Upper lobe of left lung (tissue), 6 donors: ENCODE results near the gene ATF7. TPM values are rescaled to one million over a fixed set of nuclear protein-coding genes. Genes with fewer than 3 reads are reported as not detected.

Experiments
- ATAC-seq, 2 donors: fragments of 200-7000 bp; cut with Tn5 transposase; one replicate each; pipeline ENCODE4 v1.9.1; 2022; ENCODE audit warnings: mild to moderate bottlenecking in 2 of 2, moderate library complexity in 2 of 2; ENCODE audit not compliant: low FRiP score in 2 of 2
- DNase-seq, 2 donors: peaks; one replicate each; pipeline ENCODE4 v3.0.0-alpha.2; 2019 to 2020
- H3K27ac ChIP-seq, 4 donors: fragments of 200-600 bp; sonication (generic); one replicate each; pipeline ENCODE4 v1.5.1; 2016 to 2019
- H3K27me3 ChIP-seq, 4 donors: fragments of 200-600 bp; sonication (generic); one replicate each; pipeline ENCODE4 v1.5.1; 2017 to 2019
- H3K36me3 ChIP-seq, 4 donors: fragments of 200-600 bp; sonication (generic); one replicate each; pipeline ENCODE4 v1.5.1; 2016 to 2019
- H3K4me1 ChIP-seq, 4 donors: fragments of 200-600 bp; sonication (generic); one replicate each; pipeline ENCODE4 v1.5.1; 2018 to 2019
- H3K4me3 ChIP-seq, 4 donors: fragments of 200-600 bp; sonication (generic); one replicate each; pipeline ENCODE4 v1.5.1; 2017 to 2019; ENCODE audit warnings: mild to moderate bottlenecking in 2 of 4, moderate library complexity in 1 of 4
- H3K9me3 ChIP-seq, 4 donors: fragments of 200-600 bp; sonication (generic); one replicate each; pipeline ENCODE4 v1.5.1; 2018 to 2019
- CTCF ChIP-seq, 6 experiments: fragments of 450-650 bp in 4 of 6; fragments of 200-600 bp in 2 of 6; sonication (generic) in 2 of 6; IDR thresholded peaks; one replicate each; pipeline ENCODE4 v1.5.1; 2016 to 2019; ENCODE audit warnings: antibody characterized with exemption in 6 of 6
- EP300 ChIP-seq, 4 donors: sonication (generic); formaldehyde crosslinking; IDR thresholded peaks; one replicate each; pipeline ENCODE4 v1.5.1; 2017; ENCODE audit warnings: antibody characterized with exemption in 4 of 4, control low read depth in 2 of 4
- POLR2A ChIP-seq, 4 donors: fragments of 450-650 bp; IDR thresholded peaks; one replicate each; pipeline ENCODE4 v1.5.1; 2016 to 2017; ENCODE audit warnings: antibody characterized with exemption in 4 of 4, mild to moderate bottlenecking in 2 of 4
- POLR2AphosphoS5 ChIP-seq, 2 donors: sonication (generic); formaldehyde crosslinking; IDR thresholded peaks; one replicate each; pipeline ENCODE4 v1.5.1; 2017; ENCODE audit warnings: antibody characterized with exemption in 2 of 2
- WGBS, 2 donors: methylation state at CpG; one replicate each; pipeline ENCODE4 v1.1.5; 2017 to 2018; 5-methylcytosine and 5-hydroxymethylcytosine counted together
- small RNA-seq, 4 donors: library from RNA; depleted of rRNA; stranded (forward); fragments of <200 nt; gene quantifications; one replicate each; pipeline ENCODE3, GENCODE V24; 2016
- total RNA-seq, 6 donors: library from RNA; depleted of rRNA in 4 of 6; stranded (reverse); fragments of >200 nt in 4 of 6; gene quantifications; one replicate each; pipeline versions ENCODE4 v1.1.0 to v1.2.1, GENCODE V29; 2016 to 2021
- donor health status: DM: no; HTN: no; CAD: no; lungs with moderate emphysema.
- donor health status: DM: no; HTN: yes; CAD: no; lungs with severe emphysema.

The ATF7 gene
- total RNA-seq, 6 donors from 2014 or later: 23.4 to 48.9 (median 41.2) TPM

DNA sequence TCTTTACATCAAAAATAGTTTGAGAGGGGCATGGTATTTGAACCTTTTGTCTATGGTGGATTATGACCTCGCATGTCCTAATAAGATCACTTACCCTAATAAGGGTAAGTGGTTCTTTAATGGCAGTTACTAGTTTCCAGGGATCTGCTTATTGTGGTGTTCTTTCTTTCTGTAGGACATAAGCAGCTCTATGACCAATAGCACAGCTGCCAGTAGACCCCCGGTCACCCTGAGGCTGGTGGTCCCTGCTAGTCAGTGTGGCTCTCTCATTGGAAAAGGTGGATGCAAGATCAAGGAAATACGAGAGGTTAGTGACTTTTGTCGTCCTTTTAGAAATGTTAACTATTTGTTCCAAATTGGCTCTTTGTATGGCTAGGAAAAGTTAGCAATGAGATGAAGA lies 167.1 kb downstream of the ATF7 start:
- H3K9me3 ChIP-seq: no peaks in the 10 kb centered on the region
- H3K36me3 ChIP-seq: peaks cover 94 to 100% (median 97%) of the 10 kb centered on the region in 4 donors
- no peak overlapping the region for H3K4me3 ChIP-seq
- no peak overlapping the region for H3K27ac ChIP-seq
- ATAC-seq: no peak
- H3K27me3 ChIP-seq: no peaks in the 10 kb centered on the region
- WGBS, 2 donors: 79 to 84% methylated on average over 4 of the region's 4 CpGs
- DNase-seq: no peak
- H3K4me1 ChIP-seq: peaks cover 6 to 19% (median 12%) of the 10 kb centered on the region in 4 donors
- TF ChIP-seq CTCF (IDR thresholded peaks at IDR 0.05): no peak
- TF ChIP-seq POLR2AphosphoS5 (IDR thresholded peaks at IDR 0.05): no peak
- TF ChIP-seq POLR2A (IDR thresholded peaks at IDR 0.05): no peak
- no peak for TF ChIP-seq EP300 (IDR thresholded peaks at IDR 0.05)

Small RNA genes within 50 kb of the gene (small RNA-seq; reads per million reads assigned to genes)
- 0 reads per million in 4 donors for gene AC023509.3

Other genes starting within 250 kb of the ATF7 start
- gene SP1, start 246.2 kb downstream of the ATF7 start, total RNA-seq: 10 to 100 TPM; 46.6 to 82.2 (median 61.7) TPM
- gene AMHR2, start 202.5 kb downstream of the ATF7 start, total RNA-seq: 1 to 10 TPM in 1 of 6 donors, under 1 TPM in 3, not detected in 2; 0.24 to 1.0 (median 0.41) TPM
- gene PRR13, start 184.6 kb downstream of the ATF7 start, total RNA-seq: 100 to 1,000 TPM in 3 of 6 donors, 10 to 100 TPM in 3; 81.5 to 198 (median 105) TPM
- 100 to 1,000 TPM; 346 to 723 (median 513) TPM for gene PCBP2, start 174.3 kb downstream of the ATF7 start, total RNA-seq
- 10 to 100 TPM in 5 of 6 donors, 1 to 10 TPM in 1; 9.6 to 87.0 (median 17.4) TPM for gene MAP3K12, start 126.9 kb downstream of the ATF7 start, total RNA-seq
- gene TARBP2, start 125.1 kb downstream of the ATF7 start, total RNA-seq: 10 to 100 TPM; 25.4 to 74.4 (median 36.8) TPM
- 1 to 10 TPM in 1 of 6 donors, not detected in 5; 6.2 TPM for gene NPFF, start 118.9 kb downstream of the ATF7 start, total RNA-seq
- gene ATP5MC2, start 49.7 kb upstream of the ATF7 start, total RNA-seq: 100 to 1,000 TPM; 140 to 273 (median 206) TPM
- 100 to 1,000 TPM; 147 to 605 (median 204) TPM for gene CALCOCO1, start 101.1 kb upstream of the ATF7 start, total RNA-seq
- gene CISTR, start 125.6 kb upstream of the ATF7 start, total RNA-seq: not detected